HG02870 (cell line): ENCODE data around the gene KIF15.

Experiments used
- ATAC-seq: cut with Tn5 transposase; IDR thresholded peaks from one replicate; pipeline ENCODE4 v1.9.1; 2021; ENCODE audit warnings: mild to moderate bottlenecking, moderate library complexity; ENCODE audit not compliant: unreplicated experiment

The KIF15 gene

GRCh38 chr3:44874308-44874707 lies 112.7 kb downstream of the KIF15 start, which contains the start of gene TGM4:
TSS of gene TGM4 (plus strand) at chr3:44874608. CDS start at chr3:44874679, 71 bp downstream.
- no peak for ATAC-seq

- ATAC-seq: no peak
These were observed 114.0 kb downstream of the KIF15 start for GRCh38 chr3:44875596-44875995.

DNA sequence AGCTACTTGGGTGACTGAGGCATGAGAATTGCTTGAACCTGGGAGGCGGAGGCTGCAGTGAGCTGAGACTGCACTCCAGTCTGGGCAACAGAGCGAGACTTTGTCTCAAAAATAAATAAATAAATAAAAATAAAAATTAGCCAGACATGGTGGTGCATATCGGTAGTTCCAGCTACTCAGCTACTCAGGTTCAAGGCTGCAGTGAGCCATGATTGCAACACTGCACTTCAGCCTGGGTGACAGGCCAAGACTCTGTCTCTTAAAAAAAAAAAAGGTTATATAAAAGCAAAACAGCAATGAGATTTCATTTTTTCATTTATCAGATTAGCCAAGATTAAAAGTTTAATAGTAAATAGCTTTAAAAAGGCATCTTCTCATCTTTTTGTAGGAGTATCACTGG lies 115.7 kb downstream of the KIF15 start:
- ATAC-seq: no peak

GRCh38 chr3:44880284-44880683 lies 118.7 kb downstream of the KIF15 start:
- no peak for ATAC-seq

GRCh38 chr3:44883213-44883955 lies 121.8 kb downstream of the KIF15 start:
- ATAC-seq: no peak

DNA sequence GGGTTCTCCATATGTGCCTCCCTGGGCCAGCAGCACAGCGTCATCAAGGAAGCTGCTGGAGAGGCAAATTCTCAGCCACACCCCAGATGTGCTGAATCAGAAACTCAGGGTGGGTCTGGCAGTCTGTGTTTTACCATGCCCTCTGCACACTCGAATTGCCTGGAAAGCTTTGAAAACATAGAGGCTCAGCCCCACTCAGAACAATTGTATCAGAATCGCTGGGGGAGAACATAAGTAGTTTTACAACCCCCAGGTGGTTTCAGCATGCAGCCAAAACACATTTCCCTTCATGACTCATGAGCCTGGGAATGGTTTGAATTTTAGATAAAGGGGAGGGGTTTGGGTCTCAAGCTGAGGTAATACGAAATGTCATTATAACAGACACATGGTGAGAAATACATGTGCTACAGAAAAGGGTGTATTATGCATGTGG lies 122.4 kb downstream of the KIF15 start:
- ATAC-seq: no peak

- no peak for ATAC-seq
These were observed 124.0 kb downstream of the KIF15 start for GRCh38 chr3:44885618-44886017.

- ATAC-seq: no peak
These were observed 125.0 kb downstream of the KIF15 start for GRCh38 chr3:44886561-44886960.

GRCh38 chr3:44887101-44887500 lies 125.5 kb downstream of the KIF15 start:
- no peak for ATAC-seq

GRCh38 chr3:44890258-44890657 lies 128.7 kb downstream of the KIF15 start:
- ATAC-seq: no peak

DNA sequence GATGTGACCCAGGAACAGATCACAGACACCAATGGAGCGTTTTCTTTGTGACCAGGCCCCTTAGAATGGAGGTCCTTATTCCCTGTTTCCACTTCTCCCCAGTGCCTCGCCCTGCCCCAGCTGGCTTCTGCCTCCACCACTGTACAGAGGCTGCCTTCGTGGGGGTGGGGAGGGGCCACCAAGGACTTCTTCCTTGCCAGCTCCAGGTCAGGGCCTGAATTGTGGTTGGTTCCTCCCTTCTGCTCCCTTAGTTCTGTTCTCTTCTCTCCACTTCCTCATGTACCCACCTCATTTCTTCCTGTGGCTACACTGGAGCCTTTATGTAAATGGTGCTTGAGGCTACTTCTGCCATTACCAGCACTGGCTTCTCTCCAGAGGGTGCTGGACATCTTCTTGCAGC lies 129.3 kb downstream of the KIF15 start:
- ATAC-seq: no peak

DNA sequence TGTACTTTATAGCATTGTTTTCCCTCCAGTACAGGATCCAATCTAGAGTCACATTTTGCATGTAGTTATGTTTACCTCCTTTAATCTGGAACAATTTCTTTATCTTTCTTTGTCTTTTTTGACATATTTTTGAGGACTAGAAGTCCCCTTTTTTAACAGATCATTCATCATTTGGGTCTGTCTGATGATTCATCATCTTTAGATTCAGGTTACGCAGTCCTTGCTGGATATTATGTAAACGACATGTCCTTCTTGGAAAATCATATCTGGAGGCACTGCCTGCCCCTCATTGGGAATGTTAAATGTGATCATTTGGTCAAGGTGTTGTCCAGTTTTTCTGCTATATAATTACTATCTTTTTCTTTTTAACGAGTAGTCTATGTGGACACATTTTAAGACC lies 131.1 kb downstream of the KIF15 start:
- ATAC-seq: no peak

DNA sequence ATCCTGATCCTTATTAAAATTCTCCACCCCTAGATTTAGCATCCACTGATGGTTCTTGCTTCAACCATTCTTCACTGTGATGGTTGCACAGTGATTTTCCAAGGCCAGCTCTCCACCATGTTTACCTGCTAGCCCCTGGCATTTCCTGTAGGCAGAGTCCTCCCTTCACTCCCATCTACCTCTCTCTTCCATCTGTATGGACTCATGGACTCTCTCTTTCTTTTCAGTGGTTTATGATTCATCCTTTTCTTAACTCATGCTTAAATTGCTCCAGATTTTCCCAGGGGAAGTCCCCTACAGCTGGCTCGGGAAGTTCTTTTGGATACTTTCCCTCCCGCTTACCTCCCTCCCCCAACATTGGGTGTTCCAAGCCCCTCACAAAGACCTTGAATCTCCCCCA lies 131.5 kb downstream of the KIF15 start:
- ATAC-seq: no peak

DNA sequence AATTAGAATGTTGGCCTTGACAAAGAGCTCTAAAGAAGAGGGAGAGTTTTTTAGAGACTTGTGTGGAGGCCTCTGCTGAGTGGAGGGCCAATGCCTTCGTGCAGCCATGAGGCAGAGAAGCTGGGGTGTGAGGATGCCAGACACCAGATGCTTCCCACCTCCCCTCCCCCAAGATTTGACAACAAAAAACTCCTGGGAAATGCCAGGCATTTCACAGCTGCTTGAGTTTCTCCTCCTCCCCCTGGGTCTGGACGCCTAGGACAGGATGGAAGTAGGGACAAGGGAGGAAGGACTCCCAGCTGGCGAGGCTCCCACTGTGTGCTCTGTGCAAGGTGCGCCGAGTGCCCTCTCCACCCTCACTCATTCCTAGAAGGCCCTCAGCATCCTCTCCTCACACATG lies 132.9 kb downstream of the KIF15 start:
- ATAC-seq: no peak

DNA sequence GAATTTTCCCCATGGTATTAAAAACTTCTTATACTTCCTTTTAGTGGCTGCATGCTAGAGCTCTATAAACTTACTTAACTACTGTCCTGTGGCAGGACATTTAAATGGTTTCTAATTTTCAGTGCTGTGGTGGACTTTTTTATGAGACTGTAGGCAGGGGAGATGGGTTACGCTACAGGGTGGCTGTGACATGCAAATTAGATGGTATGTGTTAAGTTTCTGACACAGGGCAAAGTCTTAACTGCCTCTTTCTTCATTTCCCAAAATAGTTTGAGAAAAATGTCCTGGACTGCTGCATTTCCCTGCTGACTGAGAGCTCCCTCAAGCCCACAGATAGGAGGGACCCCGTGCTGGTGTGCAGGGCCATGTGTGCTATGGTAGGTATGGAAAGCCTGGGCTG lies 134.8 kb downstream of the KIF15 start:
- no peak for ATAC-seq

DNA sequence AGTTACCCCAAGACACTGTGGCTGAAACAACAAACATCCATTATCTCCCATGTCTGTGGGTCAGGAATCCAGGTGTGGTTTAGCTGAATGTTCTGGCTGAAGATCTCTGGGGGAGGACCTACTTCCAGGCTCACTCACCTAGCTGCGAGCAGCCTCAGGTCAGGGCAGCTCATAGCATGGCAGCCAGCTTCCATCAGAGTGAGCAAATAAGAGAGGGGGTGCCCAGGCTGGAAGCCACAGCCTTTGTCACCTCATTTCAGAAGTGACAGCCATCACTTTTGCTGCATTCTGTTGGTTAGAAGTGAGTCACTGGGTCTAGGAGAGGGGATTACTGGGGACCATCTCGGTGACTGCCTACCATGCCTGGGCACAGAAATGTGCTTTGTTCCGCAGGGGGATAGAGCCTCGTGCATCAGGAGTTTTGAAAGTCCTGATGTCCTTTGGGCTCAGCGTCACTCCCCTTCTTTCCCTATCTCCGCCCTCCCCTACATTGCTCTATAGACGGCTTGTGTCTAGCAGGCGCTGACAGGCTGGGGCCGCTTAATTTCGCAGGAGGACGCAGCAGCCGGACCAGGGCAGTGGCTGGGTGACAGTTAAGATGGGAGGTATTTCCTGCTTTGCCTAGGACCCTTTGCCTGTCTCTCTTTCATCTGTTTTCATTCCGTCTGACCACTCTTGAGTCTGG lies 138.2 kb downstream of the KIF15 start:
- ATAC-seq: no peak

DNA sequence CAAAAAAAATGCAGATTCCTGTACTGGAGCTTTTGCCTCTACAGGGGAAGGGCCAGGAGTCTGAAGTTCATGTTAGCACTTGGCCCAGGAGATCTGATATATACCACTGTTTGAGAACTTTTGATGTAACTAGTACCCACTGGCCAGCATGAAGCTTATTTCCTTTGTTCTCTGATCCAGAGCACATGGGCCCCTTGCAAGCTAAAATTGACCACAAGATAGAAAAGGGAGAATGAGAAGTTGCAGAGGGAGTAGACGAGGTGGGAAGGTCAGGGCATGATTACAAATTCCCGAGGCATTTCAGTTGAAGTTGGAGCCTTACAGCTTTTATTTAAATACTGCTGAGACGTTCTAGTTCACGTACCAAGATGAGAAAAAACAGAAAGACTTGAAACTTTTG lies 141.0 kb downstream of the KIF15 start:
- no peak for ATAC-seq
